H9 (cell line): Measurements from ENCODE around the gene HOXA9. TPM values are rescaled to one million over a fixed set of nuclear protein-coding genes. Genes with fewer than 3 reads are reported as not detected.

Source experiments
- DNase-seq: peaks from one replicate; pipeline ENCODE4 v3.0.0-alpha.2; 2017
- H2AFZ ChIP-seq: one replicate; pipeline ENCODE4 v1.6.1; 2013; ENCODE audit warnings: mild to moderate bottlenecking, low read length, control low read depth, moderate library complexity
- H2AK5ac ChIP-seq: 2 replicates; pipeline ENCODE4 v1.6.1; 2013; ENCODE audit warnings: low read length, control low read depth, mixed read lengths; ENCODE audit not compliant: insufficient read length
- H2BK120ac ChIP-seq: one replicate; pipeline ENCODE4 v1.6.1; 2013; ENCODE audit warnings: low read depth, mild to moderate bottlenecking, low read length, control low read depth, inconsistent platforms; ENCODE audit not compliant: poor library complexity, severe bottlenecking
- H2BK12ac ChIP-seq: 2 replicates; pipeline ENCODE4 v1.6.1; 2013; ENCODE audit warnings: low read length, control low read depth, mixed read lengths, low read depth; ENCODE audit not compliant: insufficient read length
- H2BK15ac ChIP-seq: 2 replicates; pipeline ENCODE4 v1.6.1; 2013; ENCODE audit warnings: low read depth, low read length, control low read depth
- H2BK20ac ChIP-seq: one replicate; pipeline ENCODE4 v1.6.1; 2013; ENCODE audit warnings: low read depth, mild to moderate bottlenecking, low read length, control low read depth, inconsistent platforms; ENCODE audit not compliant: poor library complexity, severe bottlenecking
- H2BK5ac ChIP-seq: 2 replicates; pipeline ENCODE4 v1.6.1; 2013; ENCODE audit warnings: low read length, control low read depth, mixed read lengths; ENCODE audit not compliant: insufficient read length
- H3K14ac ChIP-seq: 2 replicates; pipeline ENCODE4 v1.6.1; 2013; ENCODE audit warnings: low read length, control low read depth; ENCODE audit not compliant: insufficient read depth
- H3K18ac ChIP-seq: 2 replicates; pipeline ENCODE4 v1.6.1; 2013; ENCODE audit warnings: low read depth, mild to moderate bottlenecking, mixed read lengths, low read length, control low read depth; ENCODE audit not compliant: insufficient read length
- H3K23ac ChIP-seq: 2 replicates; pipeline ENCODE4 v1.6.1; 2013; ENCODE audit warnings: low read length, control low read depth, mixed read lengths, low read depth; ENCODE audit not compliant: insufficient read length
- H3K23me2 ChIP-seq: 2 replicates; pipeline ENCODE4 v1.6.1; 2013; ENCODE audit warnings: low read depth, mild to moderate bottlenecking, mixed read lengths, low read length, control low read depth; ENCODE audit not compliant: insufficient read length, poor library complexity, severe bottlenecking
- H3K27ac ChIP-seq: 2 replicates; pipeline ENCODE4 v1.5.1; 2013; ENCODE audit warnings: low read length, control low read depth, mixed read lengths, low read depth; ENCODE audit not compliant: insufficient read length
- H3K27me3 ChIP-seq: 2 replicates; pipeline ENCODE4 v1.6.1; 2013; ENCODE audit warnings: low read length, control low read depth, inconsistent platforms; ENCODE audit not compliant: insufficient read depth
- H3K4ac ChIP-seq: 2 replicates; pipeline ENCODE4 v1.6.1; 2013; ENCODE audit warnings: low read depth, mild to moderate bottlenecking, control low read depth, inconsistent platforms, low read length, moderate library complexity
- H3K4me1 ChIP-seq: 2 replicates; pipeline ENCODE4 v1.6.1; 2013; ENCODE audit warnings: low read length, control low read depth, inconsistent platforms; ENCODE audit not compliant: insufficient read depth
- H3K4me2 ChIP-seq: 2 replicates; pipeline ENCODE4 v1.6.1; 2013; ENCODE audit warnings: low read length, control low read depth, mixed read lengths; ENCODE audit not compliant: insufficient read length, insufficient read depth
- H3K56ac ChIP-seq: 2 replicates; pipeline ENCODE4 v1.6.1; 2013; ENCODE audit warnings: low read depth, mild to moderate bottlenecking, mixed read lengths, low read length, control low read depth; ENCODE audit not compliant: insufficient read length
- H3K79me1 ChIP-seq: 2 replicates; pipeline ENCODE4 v1.6.1; 2013; ENCODE audit warnings: low read depth, mild to moderate bottlenecking, moderate library complexity, low read length, control low read depth, inconsistent platforms; ENCODE audit not compliant: insufficient read depth, poor library complexity, severe bottlenecking
- H3K79me2 ChIP-seq: 2 replicates; pipeline ENCODE4 v1.6.1; 2013; ENCODE audit warnings: low read length, control low read depth, inconsistent platforms; ENCODE audit not compliant: insufficient read depth
- H3K9ac ChIP-seq: 2 replicates; pipeline ENCODE4 v1.6.1; 2013; ENCODE audit warnings: low read length, control low read depth, mixed read lengths; ENCODE audit not compliant: insufficient read length; ENCODE audit errors: extremely low read depth
- H3K9me3 ChIP-seq: one replicate; pipeline ENCODE4 v1.6.1; 2013; ENCODE audit warnings: low read depth, low read length, inconsistent platforms; ENCODE audit not compliant: control insufficient read depth
- H3T11ph ChIP-seq: one replicate; pipeline ENCODE4 v1.6.1; 2013; ENCODE audit warnings: mild to moderate bottlenecking, low read length, control low read depth, inconsistent platforms
- H4K20me1 ChIP-seq: one replicate; pipeline ENCODE4 v1.6.1; 2013; ENCODE audit not compliant: control insufficient read depth, insufficient read length, insufficient read depth
- H4K5ac ChIP-seq: 2 replicates; pipeline ENCODE4 v1.6.1; 2013; ENCODE audit warnings: low read depth, mild to moderate bottlenecking, mixed read lengths, low read length, control low read depth; ENCODE audit not compliant: insufficient read length
- H4K8ac ChIP-seq: replicated peaks from 2 replicates; pipeline ENCODE4 v1.6.1; 2013; ENCODE audit warnings: low read length, control low read depth, mixed read lengths, low read depth; ENCODE audit not compliant: insufficient read length
- H4K91ac ChIP-seq: 2 replicates; pipeline ENCODE4 v1.6.1; 2013; ENCODE audit warnings: low read depth, mild to moderate bottlenecking, moderate library complexity, mixed read lengths, low read length, control low read depth; ENCODE audit not compliant: insufficient read length
- H3K27ac Mint-ChIP-seq, 3 experiments: 2 replicates in 2 of 3; 3 replicates in 1 of 3; pipeline ENCODE4 v1.8.0; 2020 to 2021; ENCODE audit warnings: mixed read lengths in 3 of 3, mild to moderate bottlenecking in 1 of 3, moderate library complexity in 1 of 3
- H3K27me3 Mint-ChIP-seq: 2 replicates; pipeline ENCODE4 v1.8.0; 2021; ENCODE audit warnings: low read depth, mild to moderate bottlenecking, moderate library complexity, mixed read lengths
- H3K36me3 Mint-ChIP-seq, 3 experiments: 2 replicates in 2 of 3; 3 replicates in 1 of 3; pipeline ENCODE4 v1.8.0; 2020 to 2021; ENCODE audit warnings: low read depth in 3 of 3, mixed read lengths in 3 of 3; ENCODE audit not compliant: insufficient read depth in 1 of 3
- H3K4me1 Mint-ChIP-seq, 2 experiments: 2 replicates each; pipeline ENCODE4 v1.8.0; 2020; ENCODE audit warnings: mixed read lengths in 2 of 2
- H3K4me3 Mint-ChIP-seq, 2 experiments: 2 replicates in 1 of 2; 3 replicates in 1 of 2; pipeline ENCODE4 v1.8.0; 2020 to 2021; ENCODE audit warnings: mild to moderate bottlenecking in 2 of 2, mixed read lengths in 2 of 2, moderate library complexity in 1 of 2
- H3K9me3 Mint-ChIP-seq, 2 experiments: 2 replicates in 1 of 2; 3 replicates in 1 of 2; pipeline ENCODE4 v1.8.0; 2020; ENCODE audit warnings: mild to moderate bottlenecking in 2 of 2, mixed read lengths in 2 of 2, moderate library complexity in 1 of 2
- CTCF ChIP-seq: fragments of 200-600 bp; sonication (generic); conservative IDR thresholded peaks from 3 replicates; pipeline ENCODE4 v1.8.0; 2021; ENCODE audit warnings: antibody characterized with exemption, mild to moderate bottlenecking
- WGBS: extraction: QIAGEN DNeasy Blood & Tissue Kit; methylation state at CpG from one replicate; pipeline ENCODE4 v1.1.7; 2013; ENCODE audit warnings: missing lambda C conversion rate, low lambda C conversion rate, mixed read lengths; ENCODE audit not compliant: insufficient read length; ENCODE audit errors: extremely low coverage; 5-methylcytosine and 5-hydroxymethylcytosine counted together
- total RNA-seq: library from RNA; stranded (reverse); gene quantifications from 2 replicates; pipeline ENCODE4 v1.2.1, GENCODE V29; 2021

The HOXA9 gene
- total RNA-seq, 1 experiment from 2014 or later: not detected

- Histone ChIP-seq H3K23me2 (no peaks in the 10 kb centered on the region), H3K9ac (no peak overlapping the region), H4K91ac (no peak overlapping the region), H3K9me3 (no peaks in the 10 kb centered on the region), H4K20me1 (no peaks in the 10 kb centered on the region), H2BK20ac (no peak overlapping the region), H3K56ac (no peak overlapping the region), H3T11ph (no peak overlapping the region), H3K14ac (no peak overlapping the region), H3K4ac (no peak overlapping the region), H4K5ac (no peak overlapping the region), H2AK5ac (no peak overlapping the region), H3K79me1 (no peaks in the 10 kb centered on the region), H3K79me2 (no peaks in the 10 kb centered on the region), H4K8ac (no peak overlapping the region), H3K18ac (no peak overlapping the region), H3K27me3 (peaks cover 97% of the 10 kb centered on the region), H3K27ac (no peak overlapping the region), H2BK15ac (no peak overlapping the region), H3K23ac (no peak overlapping the region), H2BK5ac (no peak overlapping the region), H2AFZ (no peak overlapping the region), H3K4me1 (no peaks in the 10 kb centered on the region), H2BK12ac (no peak overlapping the region), H2BK120ac (no peak overlapping the region), H3K4me2 (no peak overlapping the region)
- DNase-seq: no peak
- Mint-ChIP-seq H3K36me3 (peaks cover 0 to 2% (median 0%) of the 10 kb centered on the region in 3 experiments; a peak in 3 of 7 replicates), H3K27me3 (peaks cover 100% of the 10 kb centered on the region), H3K27ac (peak overlapping the region in 1 of 3 experiments; percentile 32; a peak in 1 of 7 replicates), H3K4me3 (no peak overlapping the region; a peak in 1 of 5 replicates), H3K4me1 (peaks cover 17 to 44% of the 10 kb centered on the region in 2 experiments), H3K9me3 (peaks cover 0 to 18% of the 10 kb centered on the region in 2 experiments; a peak in 3 of 5 replicates)
- WGBS: no CpG with 5 or more reads among the region's 4 CpGs
- TF ChIP-seq CTCF: no peak
These were observed 21.5 kb upstream of the HOXA9 start for GRCh38 chr7:27186668-27187474.
